Tibial artery (tissue), 4 donors: ENCODE measurements around the gene FRYL.

Experiments used
- DNase-seq, 2 donors: peaks; one replicate each; pipeline ENCODE4 v3.0.0-alpha.2; 2019
- H3K27ac ChIP-seq, 2 donors: fragments of 200-600 bp; sonication (generic) in 1 of 2; 1 replicate in 1 of 2; 2 replicates in 1 of 2; pipeline ENCODE4 v1.5.1; 2018 to 2019; ENCODE audit warnings: mild to moderate bottlenecking in 1 of 2
- H3K27me3 ChIP-seq, 2 donors: fragments of 200-600 bp; sonication (generic) in 1 of 2; one replicate each; pipeline versions ENCODE4 v1.5.1 to v1.6.0; 2016 to 2019
- H3K36me3 ChIP-seq, 3 donors: fragments of 200-600 bp; sonication (generic) in 2 of 3; one replicate each; pipeline ENCODE4 v1.5.1; 2016 to 2019; ENCODE audit warnings: mild to moderate bottlenecking in 2 of 3
- H3K4me1 ChIP-seq, 4 donors: fragments of 200-600 bp; sonication (generic) in 2 of 4; 1 replicate in 3 of 4; 2 replicates in 1 of 4; pipeline ENCODE4 v1.5.1; 2016 to 2019
- H3K4me3 ChIP-seq, 2 donors: fragments of 200-600 bp; sonication (generic) in 1 of 2; 1 replicate in 1 of 2; 2 replicates in 1 of 2; pipeline ENCODE4 v1.5.1; 2018 to 2019; ENCODE audit warnings: mild to moderate bottlenecking in 2 of 2
- H3K9me3 ChIP-seq, 3 donors: fragments of 200-600 bp; sonication (generic) in 1 of 3; one replicate each; pipeline ENCODE4 v1.5.1; 2016 to 2019
- CTCF ChIP-seq, 2 experiments: fragments of 200-600 bp in 1 of 2; fragments of 450-650 bp in 1 of 2; IDR thresholded peaks; one replicate each; pipeline ENCODE4 v1.5.1; 2017 to 2019; ENCODE audit warnings: antibody characterized with exemption in 2 of 2, mild to moderate bottlenecking in 1 of 2, moderate library complexity in 1 of 2
- intact Hi-C: fragments of 100-400 bp; cut with DNase I; formaldehyde crosslinking; loops from one replicate; pipeline ENCODE4 v1.15.0; 2023; ENCODE audit warnings: low total_unique reads

Gene FRYL

GRCh38 chr4:48603366-48604003, 176.6 kb downstream of the FRYL start:
- Histone ChIP-seq H3K9me3 (no peaks in the 10 kb centered on the region), H3K36me3 (peaks cover 11 to 25% (median 21%) of the 10 kb centered on the region in 3 donors), H3K27me3 (no peaks in the 10 kb centered on the region), H3K4me3 (no peak overlapping the region), H3K27ac (no peak overlapping the region), H3K4me1 (no peaks in the 10 kb centered on the region)
- DNase-seq = no peak
- intact Hi-C loops = no loop called here
- no peak for TF ChIP-seq CTCF (IDR thresholded peaks at IDR 0.05)

GRCh38 chr4:48602763-48603162, 177.3 kb downstream of the FRYL start:
- Histone ChIP-seq H3K36me3 (peaks cover 11 to 25% (median 18%) of the 10 kb centered on the region in 3 donors), H3K4me3 (no peak overlapping the region), H3K27me3 (no peaks in the 10 kb centered on the region), H3K9me3 (no peaks in the 10 kb centered on the region), H3K4me1 (no peaks in the 10 kb centered on the region), H3K27ac (no peak overlapping the region)
- no peak for TF ChIP-seq CTCF (IDR thresholded peaks at IDR 0.05)
- no peak for DNase-seq
- intact Hi-C loops = no loop called here

- TF ChIP-seq CTCF (IDR thresholded peaks at IDR 0.05) = no peak
- intact Hi-C loops = no loop called here
- H3K4me1 ChIP-seq = no peaks in the 10 kb centered on the region
- DNase-seq = no peak
- no peak overlapping the region for H3K4me3 ChIP-seq
- no peak overlapping the region for H3K27ac ChIP-seq
- peaks cover 11 to 27% (median 18%) of the 10 kb centered on the region in 3 donors for H3K36me3 ChIP-seq
- no peaks in the 10 kb centered on the region for H3K27me3 ChIP-seq
- no peaks in the 10 kb centered on the region for H3K9me3 ChIP-seq
Measured at GRCh38 chr4:48602222-48602621, 177.9 kb downstream of the FRYL start.

GRCh38 chr4:48596336-48596735, 183.7 kb downstream of the FRYL start:
- no peak overlapping the region for H3K27ac ChIP-seq
- H3K27me3 ChIP-seq = no peaks in the 10 kb centered on the region
- H3K9me3 ChIP-seq = no peaks in the 10 kb centered on the region
- H3K36me3 ChIP-seq = peaks cover 25 to 32% (median 29%) of the 10 kb centered on the region in 3 donors
- H3K4me3 ChIP-seq = no peak overlapping the region
- no peak for DNase-seq
- H3K4me1 ChIP-seq = no peaks in the 10 kb centered on the region
- no peak for TF ChIP-seq CTCF (IDR thresholded peaks at IDR 0.05)
- intact Hi-C loops = no loop called here

GRCh38 chr4:48594180-48594579, 185.9 kb downstream of the FRYL start:
- no peaks in the 10 kb centered on the region for H3K4me1 ChIP-seq
- intact Hi-C loops = no loop called here
- no peaks in the 10 kb centered on the region for H3K9me3 ChIP-seq
- peaks cover 32 to 42% (median 32%) of the 10 kb centered on the region in 3 donors for H3K36me3 ChIP-seq
- DNase-seq = no peak
- no peaks in the 10 kb centered on the region for H3K27me3 ChIP-seq
- no peak overlapping the region for H3K4me3 ChIP-seq
- no peak for TF ChIP-seq CTCF (IDR thresholded peaks at IDR 0.05)
- H3K27ac ChIP-seq = no peak overlapping the region

GRCh38 chr4:48591372-48591771, 188.7 kb downstream of the FRYL start:
- Histone ChIP-seq H3K9me3 (no peaks in the 10 kb centered on the region), H3K4me1 (no peaks in the 10 kb centered on the region), H3K27ac (no peak overlapping the region), H3K27me3 (no peaks in the 10 kb centered on the region), H3K36me3 (peaks cover 51 to 59% (median 54%) of the 10 kb centered on the region in 3 donors), H3K4me3 (no peak overlapping the region)
- TF ChIP-seq CTCF (IDR thresholded peaks at IDR 0.05) = no peak
- intact Hi-C loops = no loop called here
- no peak for DNase-seq
